IPS DF 4.7 (cell line): ENCODE results near the gene NKD2.
"Not testable (repeated sequence)": the region's sequence is repeated elsewhere in the genome, so short reads cannot be mapped to it uniquely, and the experiment has no call there.

Experiments used
- DNase-seq: peaks from one replicate; pipeline ENCODE4 v3.0.0-alpha.2; 2013; ENCODE audit warnings: low spot score; ENCODE audit errors: extremely low read depth

NKD2 gene

GRCh38 chr5:1056611-1057484 is 48.2 kb downstream of the NKD2 start:
- DNase-seq: no peak

- DNase-seq: no peak
These were observed 49.0 kb downstream of the NKD2 start for GRCh38 chr5:1057485-1058082.

GRCh38 chr5:1058083-1058945 is 49.7 kb downstream of the NKD2 start:
- DNase-seq: no peak

- no peak for DNase-seq
These were observed 50.6 kb downstream of the NKD2 start for GRCh38 chr5:1058988-1059883.

- no peak for DNase-seq
These were observed 51.3 kb downstream of the NKD2 start for GRCh38 chr5:1059884-1060263.

- no peak for DNase-seq
These were observed 52.0 kb downstream of the NKD2 start for GRCh38 chr5:1060535-1060981.

- not testable (repeated sequence) for DNase-seq
These were observed 52.7 kb downstream of the NKD2 start for GRCh38 chr5:1061292-1061691.

GRCh38 chr5:1061916-1062315 is 53.3 kb downstream of the NKD2 start:
- no peak for DNase-seq

- DNase-seq: no peak
These were observed 54.4 kb downstream of the NKD2 start for GRCh38 chr5:1062761-1063568.

- DNase-seq: no peak
These were observed 55.2 kb downstream of the NKD2 start for GRCh38 chr5:1063661-1064382.

- no peak for DNase-seq
These were observed 56.0 kb downstream of the NKD2 start for GRCh38 chr5:1064383-1065142.

- no peak for DNase-seq
These were observed 56.6 kb downstream of the NKD2 start for GRCh38 chr5:1065143-1065750.

- DNase-seq: no peak
These were observed 57.5 kb downstream of the NKD2 start for GRCh38 chr5:1065891-1066650.

- DNase-seq: no peak
These were observed 58.1 kb downstream of the NKD2 start for GRCh38 chr5:1066676-1067075.

GRCh38 chr5:1067141-1068121 is 58.8 kb downstream of the NKD2 start:
- no peak for DNase-seq

GRCh38 chr5:1068204-1068894 is 59.7 kb downstream of the NKD2 start:
- DNase-seq: no peak
